Activated CD8-positive, alpha-beta T cell treated with anti-CD3 and anti-CD28 coated beads for 36 hours (primary cell): ENCODE data around the gene DBH. TPM values are rescaled to one million over a fixed set of nuclear protein-coding genes. Genes with fewer than 3 reads are reported as not detected.

Source experiments
- ATAC-seq: fragments of 200-7000 bp; cut with Tn5 transposase; one replicate; pipeline ENCODE4 v1.10.0; 2021; ENCODE audit warnings: mild to moderate bottlenecking, moderate library complexity
- CTCF ChIA-PET: fragments of 350-600 bp; sonication (Branson Sonifier 250); formaldehyde crosslinking; loops from one replicate; lab custom pipeline; 2021; ENCODE audit warnings: antibody characterized with exemption; lab: Charles Lee
- POLR2A ChIA-PET: fragments of 350-600 bp; sonication (Branson Sonifier 250); formaldehyde crosslinking; loops from one replicate; lab custom pipeline; 2021; ENCODE audit warnings: antibody characterized with exemption; lab: Charles Lee
- DNase-seq: peaks from one replicate; pipeline ENCODE4 v3.0.0-alpha.2; 2020
- H3K27ac Mint-ChIP-seq: one replicate; pipeline ENCODE4 v1.8.0; 2021; ENCODE audit warnings: mild to moderate bottlenecking, mixed read lengths
- H3K27me3 Mint-ChIP-seq: one replicate; pipeline ENCODE4 v1.8.0; 2021; ENCODE audit warnings: mixed read lengths
- H3K36me3 Mint-ChIP-seq: one replicate; pipeline ENCODE4 v1.8.0; 2021; ENCODE audit warnings: low read depth, mixed read lengths
- H3K4me1 Mint-ChIP-seq: one replicate; pipeline ENCODE4 v1.8.0; 2021; ENCODE audit warnings: low read depth, mixed read lengths
- H3K4me3 Mint-ChIP-seq: one replicate; pipeline ENCODE4 v1.8.0; 2021; ENCODE audit warnings: mild to moderate bottlenecking, moderate library complexity, mixed read lengths
- H3K9me3 Mint-ChIP-seq: one replicate; pipeline ENCODE4 v1.8.0; 2021; ENCODE audit warnings: mixed read lengths
- CTCF ChIP-seq: fragments of 200-600 bp; IDR thresholded peaks from one replicate; pipeline ENCODE4 v1.8.0; 2022; ENCODE audit warnings: antibody characterized with exemption, mild to moderate bottlenecking
- intact Hi-C: fragments of 100-400 bp; cut with micrococcal nuclease; formaldehyde crosslinking; loops from one replicate; pipeline ENCODE4 v1.10.0; 2022
- total RNA-seq, 2 experiments: library from RNA; stranded (reverse); gene quantifications; one replicate each; pipeline ENCODE4 v1.2.3, GENCODE V29; 2021

The DBH gene
- total RNA-seq, 2 experiments from 2014 or later: not detected

GRCh38 chr9:133599470-133600173, 36.5 kb upstream of the DBH start:
- H3K36me3 Mint-ChIP-seq: no peaks in the 10 kb centered on the region
- ATAC-seq (no peak), DNase-seq (no peak)
- no peak overlapping the region for H3K27ac Mint-ChIP-seq
- intact Hi-C loops: loop anchor here (10.0 kb wide), 1 partner anchor 125 kb away; no protein-coding TSS in a partner anchor
- TF ChIP-seq CTCF: no peak
- H3K4me1 Mint-ChIP-seq: peaks cover 5% of the 10 kb centered on the region
- no peak overlapping the region for H3K4me3 Mint-ChIP-seq
- no peaks in the 10 kb centered on the region for H3K27me3 Mint-ChIP-seq
- POLR2A ChIA-PET: no interaction called here
- peaks cover 11% of the 10 kb centered on the region for H3K9me3 Mint-ChIP-seq
- CTCF ChIA-PET: no interaction called here

GRCh38 chr9:133600739-133601138, 35.4 kb upstream of the DBH start:
- no peak overlapping the region for H3K27ac Mint-ChIP-seq
- ChIA-PET POLR2A (no interaction called here), CTCF (interaction anchor here (1.0 to 1.3 kb wide), 2 partner anchors 11 to 393 kb away, joined by 4 to 5 read pairs; no protein-coding TSS in a partner anchor)
- no peak for ATAC-seq
- H3K36me3 Mint-ChIP-seq: no peaks in the 10 kb centered on the region
- no peak for TF ChIP-seq CTCF
- no peaks in the 10 kb centered on the region for H3K27me3 Mint-ChIP-seq
- peaks cover 11% of the 10 kb centered on the region for H3K9me3 Mint-ChIP-seq
- H3K4me3 Mint-ChIP-seq: no peak overlapping the region
- DNase-seq: no peak
- intact Hi-C loops: loop anchor here (10.0 kb wide), 1 partner anchor 124 kb away; no protein-coding TSS in a partner anchor
- H3K4me1 Mint-ChIP-seq: peaks cover 8% of the 10 kb centered on the region

- Mint-ChIP-seq H3K4me3 (no peak overlapping the region), H3K4me1 (peaks cover 8% of the 10 kb centered on the region), H3K27me3 (peaks cover 2% of the 10 kb centered on the region), H3K36me3 (no peaks in the 10 kb centered on the region), H3K9me3 (peaks cover 10% of the 10 kb centered on the region), H3K27ac (no peak overlapping the region)
- intact Hi-C loops: loop anchor here (10.0 kb wide), 1 partner anchor 123 kb away; no protein-coding TSS in a partner anchor
- TF ChIP-seq CTCF: no peak
- ATAC-seq (no peak), DNase-seq (no peak)
- POLR2A ChIA-PET: no interaction called here
- CTCF ChIA-PET: interaction anchor here (0.5 to 1.4 kb wide), 2 partner anchors 125 to 203 kb away, joined by 3 read pairs; no protein-coding TSS in a partner anchor
Observed at GRCh38 chr9:133601746-133602145, 34.4 kb upstream of the DBH start.

- no peak for TF ChIP-seq CTCF
- Mint-ChIP-seq H3K9me3 (peaks cover 5% of the 10 kb centered on the region), H3K27me3 (peaks cover 4% of the 10 kb centered on the region), H3K36me3 (no peaks in the 10 kb centered on the region), H3K4me3 (no peak overlapping the region), H3K27ac (no peak overlapping the region), H3K4me1 (peaks cover 8% of the 10 kb centered on the region)
- DNase-seq (no peak), ATAC-seq (no peak)
- ChIA-PET POLR2A (no interaction called here), CTCF (interaction anchor here (0.5 to 1.4 kb wide), 4 partner anchors 54 to 204 kb away, joined by 3 read pairs; no protein-coding TSS in a partner anchor)
- intact Hi-C loops: loop anchor here (10.0 kb wide), 1 partner anchor 123 kb away; no protein-coding TSS in a partner anchor
Observed at GRCh38 chr9:133602277-133602676, 33.9 kb upstream of the DBH start.
